K562 (cell line): ENCODE measurements around the gene BPI. TPM values are rescaled to one million over a fixed set of nuclear protein-coding genes. Genes with fewer than 3 reads are reported as not detected.
A peak's percentile ranks its signal among the peaks of the same experiment; 100 is the strongest.

Experiments used
- ATAC-seq: fragments of 200-7000 bp; cut with Tn5 transposase; 3 replicates; pipeline ENCODE4 v1.9.1; 2020; ENCODE audit warnings: moderate library complexity
- BruUV-seq: library from RNA; stranded (reverse); fragments of 400-500 nt; replicated peaks from 2 replicates; lab custom pipeline; 2021; lab: Mats Ljungman, UMichigan
- CTCF ChIA-PET: fragments of 300-600 bp; formaldehyde crosslinking; extraction: SDS; loops from one replicate; lab custom pipeline; 2021; ENCODE audit warnings: low intra/inter-chr PET ratio; lab: Yijun Ruan, JAX
- POLR2A ChIA-PET: fragments of 300-600, 350-650 bp; sonication (Branson Sonifier 250); formaldehyde crosslinking; extraction: SDS; loops from one replicate; lab custom pipeline; 2021; ENCODE audit warnings: antibody characterized with exemption, inconsistent platforms; lab: Yijun Ruan, JAX
- DNase-seq, 4 experiments: peaks; one replicate each; pipeline versions ENCODE4 v3.0.0 to v3.0.0-alpha.2; 2011 to 2018; ENCODE audit warnings: low spot score in 3 of 4, mixed read lengths in 3 of 4; ENCODE audit errors: extremely low read depth in 1 of 4
- FAIRE-seq: peaks from 2 replicates; lab custom pipeline; 2011; peaks lifted over from hg19 to GRCh38; lab: Jason Lieb, UNC
- H2AFZ ChIP-seq: 2 replicates; pipeline ENCODE4 v1.6.0; 2011; ENCODE audit warnings: low read depth, low read length, control low read depth, inconsistent platforms
- H3K27ac ChIP-seq: fragments of 200-600 bp; 3 replicates; pipeline ENCODE4 v1.8.0; 2011; ENCODE audit warnings: low read depth, mild to moderate bottlenecking, control low read depth, inconsistent platforms, low read length, moderate library complexity, mixed read lengths; ENCODE audit errors: extremely low read depth
- H3K27me3 ChIP-seq, 2 experiments: fragments of 300-600 bp in 1 of 2; 2 replicates in 1 of 2; 3 replicates in 1 of 2; pipeline versions ENCODE4 v1.6.0 to v1.8.0; 2011; ENCODE audit warnings: inconsistent platforms in 2 of 2, low read length in 2 of 2, mild to moderate bottlenecking in 1 of 2, mixed read lengths in 1 of 2, moderate library complexity in 1 of 2; ENCODE audit not compliant: control insufficient read depth in 2 of 2, insufficient read depth in 2 of 2
- H3K36me3 ChIP-seq: fragments of 300-600 bp; 3 replicates; pipeline ENCODE4 v1.8.0; 2011; ENCODE audit warnings: mild to moderate bottlenecking, low read length, inconsistent platforms; ENCODE audit not compliant: control insufficient read depth, insufficient read depth
- H3K4me1 ChIP-seq, 2 experiments: fragments of 200-600 bp in 1 of 2; replicated peaks in 1 of 2; 2 replicates in 1 of 2; 3 replicates in 1 of 2; pipeline versions ENCODE4 v1.5.1 to v1.8.0; 2011; ENCODE audit warnings: inconsistent platforms in 2 of 2, low read length in 2 of 2, mild to moderate bottlenecking in 1 of 2, mixed read lengths in 1 of 2, moderate library complexity in 1 of 2; ENCODE audit not compliant: control insufficient read depth in 2 of 2, insufficient read depth in 2 of 2
- H3K4me2 ChIP-seq: 2 replicates; pipeline ENCODE4 v1.6.1; 2011; ENCODE audit warnings: low read length, control low read depth, inconsistent platforms, mixed read lengths; ENCODE audit not compliant: insufficient read depth
- H3K4me3 ChIP-seq: fragments of 200-600 bp; sonication (generic), shearing (Covaris generic); 2 replicates; pipeline ENCODE4 v1.5.1; 2016; ENCODE audit warnings: control low read depth, inconsistent platforms
- H3K79me2 ChIP-seq: fragments of 200-600 bp; 3 replicates; pipeline ENCODE4 v1.8.0; 2011; ENCODE audit warnings: low read length, inconsistent platforms; ENCODE audit not compliant: control insufficient read depth, insufficient read depth
- H3K9ac ChIP-seq, 2 experiments: 2 replicates each; pipeline versions ENCODE4 v1.6.0 to v1.6.1; 2011; ENCODE audit warnings: low read depth in 2 of 2, low read length in 2 of 2, control low read depth in 1 of 2, inconsistent platforms in 1 of 2, mild to moderate bottlenecking in 1 of 2, mixed read lengths in 1 of 2; ENCODE audit not compliant: insufficient read depth in 1 of 2
- H3K9me1 ChIP-seq: one replicate; pipeline ENCODE4 v1.6.0; 2011; ENCODE audit warnings: inconsistent platforms, mild to moderate bottlenecking, low read length, moderate library complexity; ENCODE audit not compliant: control insufficient read depth, insufficient read depth
- H3K9me3 ChIP-seq: replicated peaks from 2 replicates; pipeline ENCODE4 v1.5.1; 2011; ENCODE audit warnings: low read depth, low read length, inconsistent platforms; ENCODE audit not compliant: control insufficient read depth, insufficient read depth
- H4K20me1 ChIP-seq: replicated peaks from 2 replicates; pipeline ENCODE4 v1.6.1; 2011; ENCODE audit warnings: low read length, inconsistent platforms, mixed read lengths; ENCODE audit not compliant: control insufficient read depth, insufficient read depth
- ASH1L ChIP-seq: fragments of 450-650 bp; IDR thresholded peaks from 2 replicates; pipeline ENCODE4 v1.6.1; 2018; ENCODE audit warnings: borderline replicate concordance, mild to moderate bottlenecking, low read depth; ENCODE audit not compliant: partially characterized antibody
- GABPA ChIP-seq: fragments of 200-800 bp; sonication (Bioruptor generic); conservative IDR thresholded peaks from 2 replicates; pipeline ENCODE4 v1.6.1; 2016; ENCODE audit warnings: low read depth, missing genetic modification characterization, missing compliant biosample characterization
- NR2C2 ChIP-seq, 2 experiments: fragments of 200-800 bp in 1 of 2; sonication (Bioruptor generic) in 1 of 2; sonication (generic) in 1 of 2; formaldehyde crosslinking in 1 of 2; IDR thresholded peaks; 2 replicates each; pipeline versions ENCODE4 v1.6.1 to v1.8.0; 2016 to 2022; ENCODE audit warnings: mild to moderate bottlenecking in 1 of 2, missing compliant biosample characterization in 1 of 2, missing genetic modification characterization in 1 of 2, missing genetic modification reagents in 1 of 2
- RAD21 ChIP-seq, 2 experiments: fragments of 250-450 bp in 1 of 2; fragments of 450-650 bp in 1 of 2; sonication (Bioruptor Pico) in 1 of 2; formaldehyde crosslinking in 1 of 2; IDR thresholded peaks in 1 of 2; conservative IDR thresholded peaks in 1 of 2; 2 replicates each; pipeline versions ENCODE4 v1.4.0 to v1.8.0; 2020 to 2022; ENCODE audit warnings: mild to moderate bottlenecking in 2 of 2, moderate library complexity in 1 of 2
- ZKSCAN3 ChIP-seq: fragments of 250-450 bp; sonication (Bioruptor Pico); IDR thresholded peaks from 2 replicates; pipeline ENCODE4 v1.4.0; 2020
- ZNF175 ChIP-seq: fragments of 200-800 bp; sonication (Bioruptor generic); IDR thresholded peaks from 2 replicates; pipeline ENCODE4 v1.6.1; 2016; ENCODE audit warnings: low read depth, mild to moderate bottlenecking, missing genetic modification characterization, missing compliant biosample characterization
- WGBS: fragments of 100-300 bp; shearing (Covaris generic); methylation state at CpG from one replicate; pipeline ENCODE4 v1.1.6; 2016; ENCODE audit warnings: low coverage, mixed read lengths; ENCODE audit not compliant: insufficient coverage; ENCODE audit errors: missing lambda C conversion rate; 5-methylcytosine and 5-hydroxymethylcytosine counted together
- in situ Hi-C: fragments of 300-500 bp; cut with MboI; formaldehyde crosslinking; loops from 4 replicates; pipeline ENCODE4 v1.15.0; 2018; ENCODE audit warnings: inconsistent platforms, mixed read lengths
- intact Hi-C: fragments of 100-400 bp; cut with micrococcal nuclease; formaldehyde crosslinking; loops from 2 replicates; pipeline ENCODE4 v1.14.2; 2022
- polyA plus RNA-seq, 8 experiments: library from polyadenylated mRNA; depleted of rRNA in 4 of 8; stranded (reverse) in 5 of 8; unstranded in 3 of 8; fragments of >200 nt; fragmentation: Nextera tagmentation in 2 of 8; fragmentation: Illumina TruSeq in 1 of 8; extraction: Ambion mirVana in 2 of 8; extraction: Trizol in 1 of 8; gene quantifications; 2 replicates each; pipeline versions ENCODE4 v1.2.1 to v1.2.3, GENCODE V29; 2011 to 2014; ENCODE audit warnings: inconsistent platforms in 1 of 8, missing spikeins in 1 of 8
- total RNA-seq, 7 experiments: library from RNA; depleted of rRNA in 6 of 7; stranded (reverse); fragments of >200 nt in 6 of 7; fragmentation: Illumina TruSeq in 2 of 7; extraction: Trizol in 2 of 7; gene quantifications; 2 replicates each; pipeline versions ENCODE4 v1.2.1 to v1.2.3, GENCODE V29; 2011 to 2021; ENCODE audit warnings: low replicate concordance in 1 of 7
- TF ChIP-seq, protein P1 (sequence below): fragments of 250-450 bp; sonication (Bioruptor Pico); IDR thresholded peaks from 2 replicates; pipeline ENCODE4 v1.8.0; 2022; ENCODE audit warnings: moderate library complexity, mild to moderate bottlenecking, inconsistent platforms

The BPI gene
- total and polyA plus RNA-seq, 9 of the 15 experiments (the other 6 are each of a cell fraction or from before 2014, with no cell fraction given), result not detected

DNA sequence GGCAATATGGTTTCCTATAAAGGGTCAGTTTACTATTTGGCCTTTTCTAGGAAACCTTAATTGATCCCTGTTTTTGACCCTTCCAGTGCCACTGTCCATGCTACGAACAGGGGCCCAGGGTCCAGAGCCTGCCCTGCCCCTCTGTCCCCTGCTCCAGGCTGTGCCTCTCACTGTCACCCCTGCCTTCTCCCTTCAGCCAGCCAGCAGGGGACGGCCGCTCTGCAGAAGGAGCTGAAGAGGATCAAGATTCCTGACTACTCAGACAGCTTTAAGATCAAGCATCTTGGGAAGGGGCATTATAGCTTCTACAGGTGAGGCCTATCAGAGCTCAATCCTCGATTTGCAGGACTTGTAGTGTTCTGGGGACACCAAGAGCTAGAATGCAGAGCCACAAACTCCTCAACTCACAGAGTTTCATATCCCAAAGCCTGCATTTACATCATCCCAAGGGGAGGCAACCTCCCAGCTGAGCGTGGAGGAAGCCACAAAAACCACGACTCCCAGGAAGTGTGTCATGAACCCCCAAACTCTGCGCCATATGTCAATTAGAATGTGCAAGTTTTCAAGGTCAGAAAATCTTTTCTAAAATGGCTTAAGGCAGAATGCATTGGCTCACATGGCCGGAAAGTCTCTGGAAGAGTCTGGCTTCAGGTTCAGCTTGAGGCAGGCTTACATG is 3.6 kb downstream of the BPI start:
- ChIA-PET POLR2A (interaction anchor here (0.6 to 1.1 kb wide), 2 partner anchors 21 to 391 kb away, joined by 3 read pairs; no protein-coding TSS in a partner anchor), CTCF (no interaction called here)
- no peaks in the 10 kb centered on the region for H3K79me2 ChIP-seq
- 5% methylated on average over 8 of the region's 8 CpGs for WGBS
- H3K27me3 ChIP-seq, result peaks cover 15 to 29% of the 10 kb centered on the region in 2 experiments
- 0 out of 2 replicates have a peak, but pooled peaks cover 6% of the 10 kb centered on the region for H3K9me3 ChIP-seq
- in situ Hi-C loops, result no loop called here
- peaks cover 0 to 6% of the 10 kb centered on the region in 2 experiments; a peak in 1 of 5 replicates for H3K4me1 ChIP-seq
- no peaks in the 10 kb centered on the region for H4K20me1 ChIP-seq
- TF ChIP-seq NR2C2 (CRISPR knock-in tag; IDR thresholded peaks at IDR 0.05), result no peak
- peak; percentile 46; the same call in 1 of the 2 replicates for TF ChIP-seq NR2C2 (tag; IDR thresholded peaks at IDR 0.05)
- no peak for TF ChIP-seq ZKSCAN3
- TF ChIP-seq ASH1L, result no peak
- TF ChIP-seq ZNF175 (CRISPR knock-in tag), result no peak
- TF ChIP-seq, protein P1, sequence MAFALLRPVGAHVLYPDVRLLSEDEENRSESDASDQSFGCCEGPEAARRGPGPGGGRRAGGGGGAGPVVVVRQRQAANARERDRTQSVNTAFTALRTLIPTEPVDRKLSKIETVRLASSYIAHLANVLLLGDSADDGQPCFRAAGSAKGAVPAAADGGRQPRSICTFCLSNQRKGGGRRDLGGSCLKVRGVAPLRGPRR (CRISPR knock-in tag), result no peak
- no peak for TF ChIP-seq RAD21 (CRISPR knock-in tag; conservative IDR thresholded peaks at IDR 0.05 in 1 of 2, IDR thresholded peaks at IDR 0.05 in 1 of 2)
- TF ChIP-seq GABPA (tag), result 0 out of 2 replicates have a peak, but pooled peaks have one; percentile 29
- H3K9ac ChIP-seq, result no peak overlapping the region
- H2AFZ ChIP-seq, result no peak overlapping the region
- no peak for DNase-seq
- H3K9me1 ChIP-seq, result no peaks in the 10 kb centered on the region
- no peak overlapping the region for H3K4me2 ChIP-seq
- no TSS peak for BruUV-seq
- H3K36me3 ChIP-seq, result no peaks in the 10 kb centered on the region
- H3K27ac ChIP-seq, result no peak overlapping the region
- intact Hi-C loops, result no loop called here
- ATAC-seq, result no peak
- no peak overlapping the region for H3K4me3 ChIP-seq
- FAIRE-seq, result no peak
